GM19438 (cell line): ENCODE data around the gene GDI2.

ENCODE experiments used
- ATAC-seq: cut with Tn5 transposase; IDR thresholded peaks from one replicate; pipeline ENCODE4 v1.9.1; 2021; ENCODE audit warnings: low read depth; ENCODE audit not compliant: unreplicated experiment

GDI2 gene

DNA sequence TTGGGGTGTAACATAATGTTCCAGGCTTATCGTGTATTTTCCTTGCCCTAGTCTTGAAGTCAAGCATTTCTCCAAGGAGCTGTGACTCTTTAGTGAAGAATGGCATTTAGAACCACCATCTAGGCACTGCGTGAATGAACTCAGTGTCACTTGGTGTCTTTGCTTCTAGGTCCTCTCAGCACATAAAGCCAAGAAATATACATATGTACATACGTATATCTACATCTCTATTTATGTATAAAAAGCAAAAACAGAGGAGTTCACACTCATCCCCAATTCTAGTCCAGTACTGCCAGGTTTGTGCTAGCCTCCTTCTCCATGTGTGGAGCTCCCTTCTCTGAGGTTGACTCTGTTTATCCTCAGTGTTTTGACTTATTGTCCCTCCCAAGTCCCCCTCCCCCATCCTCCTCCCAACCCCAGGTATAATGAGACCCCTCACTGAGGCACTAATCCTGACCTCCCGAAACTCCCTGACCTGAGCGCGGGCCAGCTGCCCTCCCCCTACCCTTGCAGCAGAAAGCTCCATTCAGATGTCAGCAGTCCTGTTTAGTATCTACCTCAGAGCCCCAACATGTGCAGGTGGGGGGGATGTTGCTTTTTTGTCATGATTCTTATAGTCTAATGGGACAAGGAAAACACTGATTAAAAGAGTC, 61.5 kb downstream of the GDI2 start:
- ATAC-seq, result no peak

DNA sequence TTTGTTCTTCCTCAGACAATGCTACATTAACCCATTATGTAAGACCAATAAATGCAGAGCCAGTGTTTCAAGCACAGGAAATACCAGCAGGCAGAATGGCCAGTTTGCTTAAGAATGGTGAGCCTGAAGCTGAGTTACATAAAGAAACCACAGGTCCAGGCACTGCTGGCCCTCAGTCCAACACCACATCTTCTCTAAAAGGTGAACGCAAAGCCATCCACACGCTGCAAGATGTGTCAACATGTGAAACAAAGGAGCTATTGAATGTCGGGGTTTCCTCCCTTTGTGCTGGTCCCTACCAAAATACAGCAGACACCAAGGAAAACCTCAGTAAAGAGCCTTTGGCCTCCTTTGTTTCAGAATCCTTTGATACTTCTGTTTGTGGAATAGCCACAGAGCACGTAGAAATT, 64.8 kb downstream of the GDI2 start:
- ATAC-seq, result no peak

DNA sequence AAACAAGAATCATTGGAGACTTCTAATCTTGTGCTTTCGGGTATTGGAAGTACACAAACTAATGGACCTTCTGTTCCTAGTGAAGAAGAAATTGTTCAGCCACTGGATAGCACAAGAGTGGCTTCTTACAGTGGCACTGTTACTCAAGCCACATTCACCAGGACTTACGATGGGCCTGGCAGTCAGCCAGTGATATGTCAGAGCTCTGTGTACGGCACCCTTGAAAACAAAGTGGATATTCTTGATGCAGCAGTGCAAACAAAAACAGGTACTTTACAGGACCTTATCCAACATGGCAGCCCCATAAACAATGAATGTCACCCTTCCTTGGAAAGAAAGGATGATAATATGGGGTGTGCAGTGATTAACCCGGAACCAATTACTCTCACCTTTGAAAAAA, 67.0 kb downstream of the GDI2 start:
- ATAC-seq, result no peak

DNA sequence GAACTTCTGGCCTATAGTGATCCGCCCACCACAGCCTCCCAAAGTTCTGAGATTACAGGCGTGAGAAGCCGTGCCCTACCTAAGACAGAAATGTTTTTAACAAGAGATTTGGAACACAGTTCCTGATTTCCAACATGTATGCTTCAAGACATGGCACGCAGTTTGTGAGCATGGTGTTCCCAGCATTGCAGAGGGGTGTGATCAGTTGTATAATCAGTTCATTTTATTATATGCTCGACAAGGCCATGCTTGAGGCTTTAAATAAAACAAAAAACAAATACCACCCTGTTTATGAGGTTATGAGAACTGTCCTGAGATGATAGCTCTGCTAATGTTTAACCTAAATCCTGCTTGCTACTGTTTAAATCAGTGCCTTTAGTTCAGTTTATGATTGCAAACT, 68.4 kb downstream of the GDI2 start:
- no peak for ATAC-seq

DNA sequence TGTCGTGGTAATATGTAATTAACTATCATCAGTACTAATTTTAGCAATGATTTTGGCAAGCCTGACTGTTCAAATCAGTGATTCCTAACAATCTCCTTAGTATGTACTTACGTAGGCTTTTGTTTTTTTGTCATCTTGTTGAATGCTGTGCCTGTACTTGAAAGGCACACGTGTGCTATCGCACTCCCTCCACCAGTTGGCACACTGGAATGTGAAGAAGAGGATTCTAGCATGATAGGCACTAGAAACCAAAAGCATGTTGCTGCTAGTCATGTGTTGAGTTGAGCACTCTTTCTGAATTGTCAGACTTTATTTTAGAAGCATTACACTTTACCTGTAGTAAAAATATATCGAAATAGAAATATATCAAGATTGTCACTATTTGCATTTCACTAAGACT, 69.5 kb downstream of the GDI2 start:
- no peak for ATAC-seq

DNA sequence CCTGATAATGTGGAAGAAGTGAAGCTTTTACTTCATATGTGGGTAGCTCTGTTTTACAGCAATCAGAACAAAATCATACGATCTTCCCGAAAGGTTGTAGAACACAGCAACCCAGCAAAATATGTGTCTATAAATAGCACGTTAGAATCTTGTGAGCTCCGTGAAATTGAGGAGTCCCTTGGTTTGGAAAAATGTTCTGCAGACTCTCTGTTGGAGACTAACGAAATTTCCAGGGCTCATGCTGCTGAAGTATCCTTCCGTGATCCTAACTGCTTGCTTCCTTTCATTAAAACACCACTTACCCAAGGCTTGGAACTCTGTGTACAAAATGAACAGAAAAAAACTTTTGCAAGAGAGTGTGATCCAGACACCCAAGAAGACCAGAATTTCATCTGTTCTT, 71.1 kb downstream of the GDI2 start:
- ATAC-seq, result no peak

DNA sequence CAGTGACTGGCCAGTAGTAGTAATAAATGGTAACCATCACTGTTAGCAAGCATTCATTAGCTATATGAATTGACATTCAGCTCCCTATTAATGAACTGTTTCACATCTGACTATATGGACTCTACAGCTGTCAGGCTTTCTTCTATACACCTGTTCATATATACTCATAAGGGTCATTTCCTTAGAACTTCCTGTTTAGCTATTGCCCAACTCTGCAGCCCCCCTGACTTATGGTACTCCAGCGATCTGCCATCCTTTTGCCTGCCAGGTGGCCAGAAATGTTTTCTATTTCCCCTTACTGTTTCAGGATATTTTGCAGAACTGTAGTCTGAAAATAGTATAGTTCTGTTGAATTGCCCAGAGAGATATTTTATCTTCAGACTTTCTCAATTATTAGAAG, 72.0 kb downstream of the GDI2 start:
- ATAC-seq, result no peak

DNA sequence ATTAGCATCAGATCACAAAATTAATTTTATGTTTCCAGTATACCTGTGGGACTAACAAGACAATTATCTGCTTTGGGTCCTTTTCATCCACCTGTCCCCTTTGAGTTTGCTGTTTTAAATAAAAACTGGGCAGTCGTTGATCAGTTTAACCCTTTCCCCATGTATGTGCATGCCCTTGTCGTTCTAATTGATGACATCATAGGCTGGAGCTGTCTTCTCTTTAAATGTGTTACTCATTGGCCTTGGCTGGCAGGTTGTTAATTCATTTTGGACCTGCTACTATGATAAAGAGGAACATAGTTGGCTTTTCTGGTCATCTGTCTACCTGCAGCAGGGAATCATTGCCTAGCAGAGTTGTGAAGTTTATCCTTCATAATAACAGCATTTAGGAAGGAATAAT, 74.8 kb downstream of the GDI2 start:
- ATAC-seq, result no peak

DNA sequence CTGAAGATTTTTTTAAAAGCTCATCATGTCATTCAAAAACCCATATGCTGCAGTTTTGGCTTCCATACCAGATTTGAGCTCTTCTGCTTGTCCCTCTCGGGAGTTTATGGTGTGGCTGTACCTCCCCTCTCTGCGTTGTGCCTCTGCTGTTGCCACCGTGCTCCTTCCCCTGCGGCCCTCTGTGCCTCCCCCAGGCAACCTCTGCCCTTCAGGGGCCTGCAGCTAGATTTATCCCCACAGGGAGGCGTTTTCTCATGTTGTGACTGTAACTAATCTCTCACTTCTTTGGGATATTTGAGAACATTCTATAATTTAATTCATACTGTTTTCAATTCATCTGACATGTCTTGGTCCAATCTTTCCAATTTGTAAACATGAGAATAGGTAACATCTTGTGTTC, 75.9 kb downstream of the GDI2 start:
- no peak for ATAC-seq

DNA sequence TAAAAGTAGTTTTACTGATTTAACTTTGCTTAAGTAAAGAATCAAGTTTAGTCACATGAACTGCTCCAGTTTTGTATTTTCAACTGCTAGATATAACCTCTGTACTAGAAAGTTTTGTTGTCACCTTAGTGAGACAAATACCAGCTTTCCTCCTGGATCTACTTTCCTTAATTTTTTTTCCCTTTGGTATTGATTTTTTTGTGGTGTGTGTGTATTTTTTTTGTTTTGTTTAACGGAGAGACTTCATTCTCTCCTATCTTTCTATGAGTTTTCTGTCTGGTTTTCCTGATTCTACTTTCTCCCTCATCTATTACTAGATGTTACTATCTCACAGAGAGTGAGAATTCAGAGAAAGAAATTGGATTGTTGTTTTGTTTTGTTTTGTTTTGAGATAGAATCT, 76.6 kb downstream of the GDI2 start:
- no peak for ATAC-seq

DNA sequence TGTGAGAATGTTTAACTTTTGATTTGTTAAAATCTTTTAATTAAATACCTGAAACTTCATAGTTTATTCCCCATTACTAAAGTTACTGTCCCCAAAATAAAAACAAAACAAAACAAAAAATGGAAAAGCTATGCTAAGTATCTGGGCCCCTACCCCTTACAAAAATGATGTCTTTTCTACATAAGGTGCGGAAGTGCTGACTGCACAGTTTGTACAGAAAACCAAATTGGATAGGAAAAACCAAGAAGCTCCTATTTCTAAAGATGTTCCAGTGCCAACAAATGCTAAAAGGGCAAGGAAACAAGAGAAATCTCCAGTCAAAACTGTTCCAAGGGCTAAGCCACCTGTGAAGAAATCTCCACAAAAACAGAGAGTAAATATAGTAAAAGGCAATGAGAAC, 78.1 kb downstream of the GDI2 start:
- ATAC-seq, result no peak

DNA sequence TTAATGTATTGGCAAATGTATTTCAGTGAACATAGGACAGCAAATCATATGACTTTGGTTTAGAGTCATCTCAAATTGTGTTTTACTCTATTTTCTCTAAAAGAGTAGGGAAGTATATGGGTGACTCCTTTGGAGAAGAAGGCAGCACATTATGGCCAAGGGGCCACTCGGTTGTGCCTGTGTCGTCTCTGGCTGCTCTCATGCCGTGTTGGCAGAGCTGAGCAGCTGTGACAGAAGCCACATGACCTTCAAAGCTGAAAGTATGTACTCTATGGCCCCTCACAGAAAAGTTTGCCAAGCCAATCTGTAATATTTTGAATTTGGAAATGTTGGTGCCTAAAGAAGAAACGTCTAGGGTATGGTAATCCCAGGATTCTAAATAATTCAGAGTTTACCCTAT, 81.1 kb downstream of the GDI2 start:
- no peak for ATAC-seq

DNA sequence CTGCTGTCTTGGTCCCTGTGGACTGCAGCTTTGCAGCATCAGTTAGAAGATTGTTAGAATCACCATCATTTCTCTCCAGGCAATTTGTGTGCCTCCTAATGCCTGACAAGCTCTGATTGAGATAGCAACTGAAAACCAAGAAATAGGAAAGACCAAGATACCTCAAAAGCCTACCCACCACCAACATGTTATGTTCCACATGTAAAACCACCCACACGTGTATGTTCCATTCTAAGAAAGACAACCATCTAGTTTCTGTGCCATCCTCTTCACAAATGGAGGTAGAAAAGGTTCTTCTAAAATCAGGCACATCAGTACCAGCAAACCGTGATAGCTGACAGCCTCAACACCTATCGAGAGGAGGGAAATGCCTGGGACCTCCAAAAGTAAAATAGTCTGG, 81.7 kb downstream of the GDI2 start:
- ATAC-seq, result no peak

DNA sequence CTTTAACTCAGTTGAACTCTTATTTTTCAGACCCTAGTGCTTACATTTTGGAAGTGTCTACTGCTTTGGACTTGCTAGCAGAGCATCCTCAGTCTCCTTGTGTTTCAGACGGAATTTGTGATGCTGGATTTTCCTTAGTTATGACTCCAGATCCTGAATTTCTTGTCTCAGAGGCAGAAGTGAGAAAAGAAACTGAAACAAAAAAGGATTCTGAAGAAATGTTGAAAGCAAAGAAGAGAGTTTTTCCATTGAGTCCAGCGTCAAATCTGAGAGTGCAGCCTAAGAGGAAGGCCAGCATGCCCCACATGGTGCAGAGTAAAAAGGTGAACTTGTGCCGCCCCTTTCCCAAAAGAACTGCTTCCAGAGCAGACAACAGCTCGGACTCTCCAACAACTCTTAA, 82.5 kb downstream of the GDI2 start:
- ATAC-seq, result no peak

DNA sequence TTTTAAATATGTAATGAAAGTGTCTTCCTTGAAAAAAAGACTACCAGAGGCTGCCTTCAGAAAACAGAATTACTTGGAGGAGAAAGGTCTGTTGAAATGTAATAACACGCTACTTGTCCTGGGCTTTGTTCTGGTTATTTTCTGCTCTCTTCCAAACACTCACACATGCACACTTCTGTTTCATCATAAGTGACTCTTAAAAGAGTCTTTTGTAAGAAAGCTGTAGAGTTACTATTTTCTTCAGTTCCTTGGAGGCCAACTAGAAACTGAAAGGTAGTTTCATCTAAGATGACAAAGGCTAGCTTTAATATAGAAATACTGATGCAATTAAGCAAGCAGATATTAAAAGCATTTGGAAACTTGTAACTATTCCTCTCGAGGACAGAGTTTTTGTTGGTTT, 89.5 kb downstream of the GDI2 start:
- no peak for ATAC-seq

DNA sequence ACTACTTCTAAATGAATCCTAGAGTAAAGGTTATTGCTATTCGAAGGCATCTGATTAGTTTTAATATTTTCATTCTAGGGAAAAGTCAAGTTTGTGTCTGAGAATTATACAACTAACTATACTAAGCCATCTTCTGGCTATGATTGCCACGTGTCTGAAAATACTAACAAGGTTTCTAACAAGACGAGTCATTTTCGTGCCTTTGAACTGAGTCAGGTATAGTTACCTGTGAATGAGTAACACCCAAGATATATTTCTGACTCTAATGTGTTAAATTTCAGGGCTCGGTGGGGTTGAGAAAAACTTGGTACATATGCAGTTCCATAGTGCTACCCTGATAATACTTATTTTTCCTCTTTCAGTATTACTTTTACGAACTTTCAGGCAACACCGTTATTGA, 93.1 kb downstream of the GDI2 start:
- no peak for ATAC-seq

DNA sequence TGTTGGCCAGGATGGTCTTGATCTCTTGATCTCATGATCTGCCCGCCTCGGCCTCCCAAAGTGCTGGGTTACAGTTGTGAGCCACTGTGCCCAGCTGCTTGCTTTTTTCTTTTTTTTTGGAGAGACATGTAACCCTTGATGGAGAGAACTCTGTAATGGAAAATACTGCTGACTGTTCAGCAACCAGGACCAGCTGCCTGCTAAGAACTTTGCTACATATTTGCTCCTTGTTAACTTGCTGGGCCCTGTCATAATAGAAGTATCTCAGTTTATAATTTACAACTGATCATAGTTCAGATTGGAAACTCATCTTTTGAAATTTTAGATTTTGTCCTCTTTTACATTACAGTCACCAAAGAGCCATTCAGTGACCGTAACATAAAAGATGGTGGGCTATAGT, 93.7 kb downstream of the GDI2 start:
- ATAC-seq, result no peak
